Erythroblast (primary cell): ENCODE data around the gene AP3S1.
"Not testable (repeated sequence)": the region's sequence is repeated elsewhere in the genome, so short reads cannot be mapped to it uniquely, and the experiment has no call there.

ENCODE experiments used
- DNase-seq, 2 experiments: peaks; one replicate each; lab custom pipeline; 2025; lab: John Stamatoyannopoulos, UW
- GATA1 ChIP-seq: IDR thresholded peaks from 2 replicates; pipeline ENCODE4 v1.6.1; 2011; ENCODE audit warnings: low read depth, mild to moderate bottlenecking, control low read depth, low read length, moderate library complexity
- POLR2A ChIP-seq: IDR thresholded peaks from 2 replicates; pipeline ENCODE4 v1.6.1; 2011; ENCODE audit warnings: mild to moderate bottlenecking, low read length

The AP3S1 gene

DNA sequence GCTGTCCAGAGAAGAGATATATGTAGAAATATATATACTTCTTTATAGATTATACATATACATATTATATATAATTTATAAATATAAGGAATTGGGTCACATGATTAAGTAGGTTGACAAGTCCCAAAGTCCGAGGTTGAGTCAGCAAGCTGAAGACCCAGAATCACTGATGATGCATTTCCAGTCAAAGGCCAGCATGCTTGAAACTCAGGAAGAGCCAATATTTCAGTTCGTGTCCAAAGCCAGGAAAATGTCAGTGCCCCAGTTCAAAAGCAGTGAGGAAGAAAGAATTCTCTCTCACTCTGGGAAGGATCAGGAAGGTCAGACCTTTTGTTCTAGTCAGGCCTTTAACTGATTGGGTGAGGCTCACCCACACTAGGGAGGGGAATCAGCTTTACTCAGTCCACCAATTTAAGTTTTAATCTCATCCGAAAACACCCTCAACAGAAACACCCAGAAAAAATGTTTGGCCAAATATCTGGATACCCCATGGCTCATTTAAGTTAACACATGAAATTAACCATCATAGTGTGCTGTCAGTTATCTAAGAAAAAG is 78.5 kb downstream of the AP3S1 start:
- no peak for DNase-seq
- no peak for TF ChIP-seq POLR2A
- TF ChIP-seq GATA1 = no peak

DNA sequence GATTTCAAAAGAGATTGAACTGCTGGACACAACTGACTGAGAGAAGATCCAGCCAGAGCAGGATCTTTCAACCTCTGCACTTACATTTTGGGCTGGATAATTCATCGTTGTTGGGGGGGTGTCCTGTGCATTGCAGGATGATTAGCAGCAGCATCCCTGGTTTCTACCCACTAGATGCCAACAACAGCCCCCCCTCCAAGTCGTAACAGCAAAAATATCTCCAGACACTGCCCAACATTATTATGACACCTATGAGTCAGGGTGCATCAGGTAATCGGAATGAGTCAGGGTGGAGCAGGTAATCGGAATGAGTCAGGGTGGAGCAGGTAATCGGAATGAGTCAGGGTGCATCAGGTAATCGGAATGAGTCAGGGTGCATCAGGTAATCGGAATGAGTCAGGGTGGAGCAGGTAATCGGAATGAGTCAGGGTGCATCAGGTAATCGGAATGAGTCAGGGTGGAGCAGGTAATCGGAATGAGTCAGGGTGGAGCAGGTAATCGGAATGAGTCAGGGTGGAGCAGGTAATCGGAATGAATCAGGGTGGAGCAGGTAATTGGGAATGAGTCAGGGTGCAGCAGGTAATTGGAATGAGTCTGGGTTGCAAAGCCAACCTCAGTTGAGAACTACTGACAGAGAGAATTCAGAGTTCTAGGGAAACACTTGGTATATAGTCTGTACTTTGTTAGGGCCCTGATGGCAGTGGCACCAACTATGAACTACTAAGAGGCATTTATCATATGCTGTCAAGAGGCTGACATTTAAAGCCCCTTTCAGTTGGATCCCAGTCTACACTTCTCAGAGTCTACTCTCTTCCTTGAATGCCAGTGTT is 87.1 kb downstream of the AP3S1 start:
- DNase-seq = not testable (repeated sequence)

DNA sequence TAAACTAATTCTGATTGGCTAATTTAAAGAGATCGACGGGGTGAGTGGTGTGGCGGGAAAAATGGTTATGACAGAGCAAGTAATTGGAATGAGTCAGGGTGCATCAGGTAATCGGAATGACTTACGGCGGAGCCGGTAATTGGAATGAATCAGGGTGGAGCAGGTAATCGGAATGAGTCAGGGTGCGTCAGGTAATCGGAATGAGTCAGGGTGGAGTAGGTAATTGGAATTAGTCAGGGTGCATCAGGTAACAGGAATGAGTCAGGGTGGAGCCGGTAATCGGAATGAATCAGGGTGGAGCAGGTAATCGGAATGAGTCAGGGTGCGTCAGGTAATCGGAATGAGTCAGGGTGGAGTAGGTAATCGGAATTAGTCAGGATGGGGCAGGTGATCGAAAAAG is 88.4 kb downstream of the AP3S1 start:
- not testable (repeated sequence) for DNase-seq

DNA sequence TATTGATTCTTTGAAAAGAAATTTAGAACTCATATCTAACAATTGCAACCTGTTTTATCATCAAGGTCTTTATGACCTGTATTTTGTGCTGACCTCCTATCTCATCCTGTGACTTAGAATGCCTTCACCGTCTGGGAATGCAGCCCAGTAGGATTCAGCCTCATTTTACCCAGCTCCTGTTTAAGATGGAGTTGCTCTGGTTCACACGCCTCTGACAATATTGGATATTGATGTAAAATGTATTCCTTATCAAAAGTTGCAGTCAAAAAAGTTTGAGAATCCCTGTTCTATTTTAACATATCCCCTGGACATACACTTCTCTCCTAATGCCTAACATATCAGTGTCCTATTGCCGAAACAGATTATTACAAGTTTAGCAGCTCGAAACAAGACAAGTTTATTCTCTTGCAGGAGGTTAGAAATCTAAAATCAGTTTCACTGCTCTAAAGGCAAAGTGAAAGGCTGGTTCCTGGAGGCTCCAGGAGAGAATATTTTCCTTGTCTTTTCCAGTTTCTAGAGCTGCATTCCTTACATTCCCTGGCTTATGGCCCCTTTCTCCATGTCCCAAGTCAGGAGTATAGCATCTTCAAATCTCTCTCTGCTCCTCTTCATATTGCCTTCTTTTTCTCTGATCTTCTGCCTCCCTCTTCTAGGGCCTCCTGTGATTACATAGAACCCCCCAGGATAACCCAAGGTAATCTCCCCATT is 89.0 kb downstream of the AP3S1 start:
- DNase-seq = no peak
- TF ChIP-seq GATA1 (no peak), POLR2A (no peak)

DNA sequence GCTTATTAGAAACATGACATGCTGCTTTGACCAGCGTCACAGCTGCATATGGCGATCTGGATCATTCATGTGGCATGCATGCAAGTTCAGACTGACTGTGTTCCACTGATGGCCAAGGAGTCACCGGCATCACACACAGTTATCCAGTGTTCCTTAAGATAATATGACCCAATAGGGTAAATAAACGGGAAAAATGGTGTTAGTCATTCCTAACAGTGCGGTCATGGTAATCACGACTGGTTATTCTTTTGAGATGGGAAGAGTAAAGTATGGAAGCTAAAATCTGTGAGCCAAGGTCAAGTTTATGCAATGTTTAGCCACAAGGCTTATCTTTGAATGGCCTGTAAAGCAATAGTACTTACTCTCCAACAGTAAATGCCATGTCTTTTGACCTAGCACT is 91.3 kb downstream of the AP3S1 start:
- no peak for DNase-seq
- no peak for TF ChIP-seq GATA1
- no peak for TF ChIP-seq POLR2A

DNA sequence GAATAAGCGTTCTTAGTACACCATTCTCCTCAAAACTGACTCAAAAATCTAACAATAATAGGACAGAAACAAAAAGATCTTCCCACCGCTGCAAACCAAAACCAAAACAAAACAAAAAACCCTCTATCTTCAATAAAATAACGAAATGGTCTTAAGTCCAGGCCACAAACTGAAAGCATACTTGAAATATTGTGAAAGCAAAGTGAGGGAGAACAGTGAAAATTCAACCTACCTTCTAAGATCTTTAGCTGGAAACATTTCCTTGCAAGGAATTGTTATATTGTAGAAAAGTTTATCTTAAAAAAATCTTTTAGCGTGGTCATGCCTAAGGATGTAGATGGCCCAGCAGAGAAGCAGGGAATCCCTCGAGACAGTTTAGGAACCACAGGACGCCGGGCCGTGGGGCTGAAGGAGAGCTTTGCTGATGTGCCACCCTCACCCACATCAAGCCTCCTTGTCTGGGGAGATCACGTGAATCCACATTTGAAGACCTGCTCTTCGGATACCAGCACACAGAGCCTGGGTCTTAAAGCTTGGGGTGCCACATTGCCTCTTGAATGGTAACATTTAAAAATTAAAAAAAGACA is 92.7 kb downstream of the AP3S1 start:
- no peak for DNase-seq
- TF ChIP-seq POLR2A (no peak), GATA1 (no peak)

DNA sequence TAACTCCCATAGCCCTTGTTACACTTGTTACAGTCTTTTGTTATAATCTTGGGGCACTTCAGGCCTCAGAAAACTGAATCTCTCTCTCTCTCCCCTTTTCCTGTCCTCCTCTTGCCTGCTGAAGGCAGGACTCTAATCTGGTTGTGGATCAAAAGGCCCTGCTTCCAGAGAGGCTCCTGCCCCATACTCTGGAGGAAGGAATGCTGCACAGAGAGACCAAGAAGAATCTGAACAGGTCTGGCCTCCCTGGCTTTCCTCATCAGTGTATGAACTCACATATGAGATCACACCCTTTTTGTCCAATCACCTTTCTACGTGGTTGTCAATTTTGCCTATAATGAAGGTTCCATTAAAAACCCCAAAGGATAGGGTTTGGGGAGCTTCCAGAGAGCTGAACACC is 94.3 kb downstream of the AP3S1 start:
- DNase-seq = no peak
- TF ChIP-seq POLR2A (no peak), GATA1 (no peak)

DNA sequence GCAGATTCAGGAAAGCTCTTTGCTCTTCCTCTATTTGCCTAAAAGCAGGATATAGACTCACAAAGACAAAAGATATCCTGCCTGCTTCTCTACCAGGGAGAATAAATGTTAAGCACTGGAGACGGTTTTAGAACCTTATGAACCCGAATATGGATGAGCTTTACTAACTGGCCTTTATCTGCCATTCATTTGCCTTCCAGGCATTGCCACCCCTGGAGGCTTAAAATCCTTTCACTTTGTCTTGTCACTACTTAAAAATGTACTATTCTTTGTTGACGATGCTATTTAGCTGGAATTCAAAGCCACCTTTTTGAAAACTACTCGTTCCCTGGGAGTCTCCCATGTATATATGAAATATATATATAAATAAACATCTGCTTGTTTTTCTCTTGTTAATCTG is 97.3 kb downstream of the AP3S1 start:
- no peak for DNase-seq
- TF ChIP-seq GATA1 = no peak
- TF ChIP-seq POLR2A = no peak

DNA sequence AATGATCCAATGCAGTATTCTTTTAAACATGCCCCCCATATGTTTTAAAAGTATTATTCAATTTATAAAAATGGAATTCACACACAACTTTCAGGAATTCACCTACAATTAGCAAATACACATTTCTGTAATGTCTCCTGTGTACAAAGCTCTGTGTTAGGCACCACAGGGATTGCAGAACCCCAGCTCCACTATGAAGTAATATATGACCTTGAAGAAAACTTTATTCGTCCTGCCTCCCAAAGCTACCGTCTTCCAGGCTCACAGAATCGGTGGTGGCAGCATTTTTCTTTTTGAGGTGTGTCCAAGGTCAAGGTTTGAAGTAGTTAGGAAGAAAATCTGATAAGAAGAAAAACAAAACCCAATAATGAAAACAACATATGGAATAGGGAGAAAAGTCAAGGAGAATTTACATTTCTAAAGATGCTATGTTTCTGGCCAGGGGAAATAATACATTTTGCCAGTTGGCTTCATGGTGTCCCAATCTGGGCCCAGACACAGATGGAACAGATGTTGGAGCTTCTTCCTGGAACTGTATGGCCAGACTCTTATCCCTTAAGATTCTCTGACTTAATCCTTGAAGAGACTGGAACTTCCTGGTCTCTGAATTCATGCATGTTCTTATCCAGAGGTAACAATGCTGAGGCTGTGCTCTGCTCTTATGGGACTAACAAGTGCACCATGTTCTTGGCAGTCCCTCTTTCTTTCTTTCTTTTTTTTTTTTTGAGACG is 98.5 kb downstream of the AP3S1 start:
- no peak for DNase-seq
- TF ChIP-seq GATA1 (no peak), POLR2A (no peak)

DNA sequence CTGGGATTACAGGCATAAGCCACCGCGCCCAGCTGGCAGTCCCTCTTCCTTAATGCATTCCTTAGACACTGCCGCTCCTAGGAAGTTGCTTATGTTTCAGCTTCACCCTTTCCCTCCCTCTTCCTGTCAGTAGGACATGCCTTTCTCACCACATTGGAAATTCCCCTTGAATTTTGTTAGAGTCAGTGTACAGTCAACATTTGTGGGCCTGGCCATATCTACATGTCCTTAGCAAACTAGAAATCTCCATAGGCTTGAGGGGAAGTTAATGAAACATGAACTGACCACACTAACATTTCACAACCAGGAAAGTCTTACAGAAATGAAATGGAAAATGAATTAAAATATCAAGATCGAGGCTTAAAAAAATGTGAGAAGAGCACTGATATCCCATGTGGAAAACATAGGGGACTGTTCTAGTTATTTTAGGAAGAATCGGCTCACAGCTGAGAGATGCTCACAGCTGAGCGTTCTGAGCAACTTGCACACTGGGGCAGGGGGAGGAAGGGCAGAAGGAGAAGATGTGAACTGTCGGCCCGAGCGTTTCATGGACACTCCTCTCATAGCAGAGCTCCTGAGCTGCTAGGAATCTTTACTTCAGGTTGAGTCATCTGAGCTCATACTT is 99.4 kb downstream of the AP3S1 start:
- DNase-seq = no peak
- TF ChIP-seq GATA1 (no peak), POLR2A (no peak)

DNA sequence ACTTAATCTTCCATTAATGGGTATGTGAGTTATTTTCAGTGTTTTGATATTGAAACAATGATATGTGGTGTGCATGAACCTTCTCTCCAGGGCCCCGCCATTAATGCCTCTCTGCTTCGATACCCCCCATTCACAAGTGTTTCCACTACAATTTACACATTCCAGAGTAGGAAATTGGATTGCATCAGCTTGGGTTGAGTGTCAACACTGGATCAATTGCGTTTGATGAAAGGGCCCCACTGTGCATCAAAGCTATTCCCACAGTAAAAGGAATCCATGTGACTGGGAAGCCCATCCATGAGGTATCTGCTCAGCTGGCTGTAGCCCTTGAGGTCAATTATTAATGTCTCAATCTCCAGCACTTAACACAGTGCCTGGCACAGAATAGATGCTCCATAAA is 102.8 kb downstream of the AP3S1 start:
- no peak for DNase-seq
- TF ChIP-seq POLR2A = no peak
- TF ChIP-seq GATA1 = no peak

DNA sequence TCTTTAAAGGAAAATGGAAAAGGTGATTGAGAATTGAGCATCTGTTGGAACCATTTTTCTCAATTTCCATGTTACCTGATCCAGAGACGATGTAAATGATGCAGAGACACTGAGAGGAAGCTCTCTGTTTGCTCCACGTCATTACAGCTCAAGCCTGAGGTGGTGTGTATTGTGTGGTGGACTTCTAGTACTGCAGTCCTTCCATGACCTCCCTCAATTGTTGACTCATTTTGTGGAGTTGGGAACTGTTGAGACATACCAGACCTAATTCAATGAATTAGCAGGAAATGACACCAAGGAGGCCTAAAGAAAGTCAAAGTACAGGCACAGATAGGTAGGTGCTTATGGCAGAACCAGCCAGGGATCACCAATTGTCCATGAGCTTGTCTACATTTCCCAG is 104.9 kb downstream of the AP3S1 start:
- DNase-seq = no peak
- no peak for TF ChIP-seq POLR2A
- TF ChIP-seq GATA1 = no peak

DNA sequence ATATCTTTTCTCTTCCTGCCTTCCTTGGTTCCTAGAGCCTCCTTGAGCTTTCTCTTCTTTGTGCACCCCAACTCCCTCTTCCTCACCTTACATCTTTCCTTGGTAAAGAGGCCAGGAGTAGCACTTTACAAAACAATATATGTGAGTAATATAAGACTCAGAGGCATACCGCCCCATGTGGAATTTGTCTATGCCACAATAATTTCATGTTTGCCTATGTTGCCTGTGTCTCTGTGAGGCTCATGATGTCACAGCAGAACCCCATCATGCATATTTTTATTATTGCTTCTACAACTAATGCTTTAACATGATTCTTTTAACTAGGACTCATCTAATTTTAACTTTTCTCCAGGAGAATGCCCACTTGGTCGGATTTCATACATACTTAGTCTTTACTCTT is 105.5 kb downstream of the AP3S1 start:
- TF ChIP-seq POLR2A (no peak), GATA1 (no peak)
- DNase-seq = no peak

DNA sequence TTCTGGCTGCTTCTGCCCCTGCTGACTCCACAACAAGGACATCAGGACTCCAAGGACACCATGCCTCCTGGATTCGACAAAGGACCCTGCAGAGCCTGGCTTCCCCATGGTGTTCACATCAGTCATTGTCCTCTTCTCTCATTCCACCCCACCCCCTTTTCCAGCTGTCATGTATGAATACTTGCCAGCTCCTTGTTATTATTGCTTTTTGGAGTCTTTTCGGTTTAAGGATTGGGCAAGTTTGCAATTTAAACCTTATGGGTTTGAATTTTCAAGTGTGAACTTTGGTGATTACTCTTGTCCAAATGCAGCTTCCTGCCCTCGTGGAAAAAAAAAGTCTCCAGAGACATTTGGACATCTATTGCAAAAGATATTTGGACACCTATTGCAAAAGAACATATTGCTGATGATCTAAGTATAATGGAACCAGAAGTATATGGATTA is 106.4 kb downstream of the AP3S1 start:
- no peak for DNase-seq
- no peak for TF ChIP-seq POLR2A
- TF ChIP-seq GATA1 = no peak
